ENCODE data around the gene AEBP2.
"Not testable (repeated sequence)": the region's sequence is repeated elsewhere in the genome, so short reads cannot be mapped to it uniquely, and the experiment has no call there.

AEBP2 gene, protein sequence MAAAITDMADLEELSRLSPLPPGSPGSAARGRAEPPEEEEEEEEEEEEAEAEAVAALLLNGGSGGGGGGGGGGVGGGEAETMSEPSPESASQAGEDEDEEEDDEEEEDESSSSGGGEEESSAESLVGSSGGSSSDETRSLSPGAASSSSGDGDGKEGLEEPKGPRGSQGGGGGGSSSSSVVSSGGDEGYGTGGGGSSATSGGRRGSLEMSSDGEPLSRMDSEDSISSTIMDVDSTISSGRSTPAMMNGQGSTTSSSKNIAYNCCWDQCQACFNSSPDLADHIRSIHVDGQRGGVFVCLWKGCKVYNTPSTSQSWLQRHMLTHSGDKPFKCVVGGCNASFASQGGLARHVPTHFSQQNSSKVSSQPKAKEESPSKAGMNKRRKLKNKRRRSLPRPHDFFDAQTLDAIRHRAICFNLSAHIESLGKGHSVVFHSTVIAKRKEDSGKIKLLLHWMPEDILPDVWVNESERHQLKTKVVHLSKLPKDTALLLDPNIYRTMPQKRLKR

DNA sequence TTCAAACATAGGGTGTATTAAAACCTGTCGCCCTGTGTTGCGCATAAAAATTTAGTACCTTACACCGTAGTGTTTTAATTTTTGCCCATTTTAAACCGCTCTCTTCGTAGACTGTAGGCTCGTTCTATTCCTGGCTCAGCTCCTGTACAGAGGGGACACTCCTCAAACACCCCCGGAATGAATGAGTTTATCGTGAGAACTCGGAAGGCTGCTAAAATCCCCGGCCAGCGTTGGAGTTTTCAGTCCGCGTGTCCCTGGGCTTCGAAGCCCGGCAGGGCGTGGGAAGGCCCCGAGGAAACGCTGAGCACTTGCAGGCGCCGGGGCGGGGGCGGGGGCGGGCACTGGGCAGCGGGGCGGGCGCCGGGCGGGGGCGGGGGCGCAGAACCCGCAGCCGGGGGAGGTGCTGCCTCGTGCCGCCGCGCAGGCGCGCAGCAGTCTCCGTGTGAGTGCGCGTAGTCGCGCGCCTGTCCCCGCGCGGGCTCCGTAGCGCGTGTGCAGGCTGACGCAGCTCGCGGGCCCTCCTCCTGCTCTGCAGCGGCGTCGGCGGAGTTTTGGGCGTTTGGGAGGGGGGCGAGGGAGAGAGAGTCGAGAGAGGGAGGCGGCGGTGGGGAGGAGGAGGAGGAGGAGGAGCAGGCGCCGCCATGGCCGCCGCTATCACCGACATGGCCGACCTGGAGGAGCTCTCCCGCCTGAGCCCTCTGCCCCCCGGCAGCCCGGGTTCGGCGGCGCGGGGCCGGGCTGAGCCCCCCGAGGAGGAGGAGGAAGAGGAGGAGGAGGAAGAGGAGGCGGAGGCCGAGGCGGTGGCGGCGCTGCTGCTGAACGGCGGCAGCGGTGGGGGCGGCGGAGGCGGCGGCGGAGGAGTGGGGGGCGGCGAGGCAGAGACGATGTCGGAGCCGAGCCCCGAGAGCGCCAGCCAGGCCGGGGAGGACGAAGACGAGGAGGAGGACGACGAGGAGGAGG, at the start of gene AEBP2:
TSS of gene AEBP2 (plus strand) at position 434 of the 960 bp plus-strand sequence. CDS start at position 642, 208 bp downstream.
- peak; percentile 90 to 91 for DNase-seq (ENCODE audit: low read depth in 2 of 2)

DNA sequence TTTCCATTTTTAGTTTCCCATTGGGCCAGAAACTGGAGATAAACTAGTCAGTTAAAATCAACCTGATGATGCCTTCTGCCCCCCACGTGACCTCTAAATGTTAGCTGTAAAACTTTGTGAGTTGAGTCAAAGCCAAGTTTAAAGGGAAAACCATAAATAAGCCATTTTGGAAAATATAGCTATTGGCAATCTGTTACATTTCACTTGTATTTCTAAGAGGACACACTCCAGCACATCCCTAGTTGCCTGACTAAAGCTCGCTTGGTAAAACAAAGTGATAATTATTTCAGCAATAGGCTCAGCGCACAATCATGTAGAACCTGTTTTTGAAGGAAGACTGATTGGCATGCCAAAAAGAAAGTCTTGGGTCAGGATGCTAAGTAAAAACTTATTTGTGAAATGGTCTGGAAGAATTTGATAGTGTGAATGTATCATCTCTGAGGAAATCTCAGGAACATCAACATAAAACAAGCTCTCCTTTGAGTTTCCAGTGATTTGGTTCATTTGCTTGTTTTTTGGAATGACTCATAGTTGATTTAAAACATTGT, 49.2 kb upstream of the AEBP2 start:
- no peak for DNase-seq (ENCODE audit: low read depth in 2 of 2)

DNA sequence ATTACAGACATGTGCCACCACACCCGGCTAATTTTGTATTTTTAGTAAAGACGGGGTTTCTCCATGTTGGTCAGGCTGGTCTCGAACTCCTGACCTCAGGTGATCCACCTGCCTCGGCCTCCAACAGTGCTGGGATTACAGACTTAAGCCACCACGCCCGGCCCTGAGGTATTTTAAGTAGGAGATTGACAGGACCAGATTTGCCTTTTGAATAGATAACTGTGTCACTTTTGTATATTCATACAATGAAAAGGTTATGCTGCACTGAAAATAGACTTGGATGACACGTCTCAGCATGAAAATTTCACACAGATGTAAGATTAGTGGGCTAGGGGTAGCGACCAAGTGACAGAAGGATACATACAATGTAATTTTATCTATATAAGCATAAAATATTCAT, 46.6 kb upstream of the AEBP2 start:
- DNase-seq (ENCODE audit: low read depth in 2 of 2): not testable (repeated sequence)

DNA sequence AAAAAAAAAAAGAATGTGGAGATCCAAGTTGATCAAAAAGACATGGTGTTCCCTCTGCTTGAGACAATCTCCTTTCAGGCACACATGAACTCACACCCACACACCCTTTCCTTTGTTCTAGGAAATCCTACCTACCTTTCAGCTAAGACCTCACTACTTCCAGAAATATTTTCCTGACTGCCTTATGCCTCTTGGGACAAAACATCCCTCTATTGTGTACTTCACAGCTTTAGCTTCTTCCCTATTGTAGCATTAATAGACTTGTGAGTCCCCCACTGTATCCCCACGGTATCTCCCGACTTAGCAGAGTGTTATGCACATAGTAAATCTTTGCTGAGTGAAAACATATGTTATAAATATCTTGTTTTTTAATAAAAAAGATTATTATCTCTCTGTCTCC, 44.9 kb upstream of the AEBP2 start:
- no peak for DNase-seq (ENCODE audit: low read depth in 2 of 2)

DNA sequence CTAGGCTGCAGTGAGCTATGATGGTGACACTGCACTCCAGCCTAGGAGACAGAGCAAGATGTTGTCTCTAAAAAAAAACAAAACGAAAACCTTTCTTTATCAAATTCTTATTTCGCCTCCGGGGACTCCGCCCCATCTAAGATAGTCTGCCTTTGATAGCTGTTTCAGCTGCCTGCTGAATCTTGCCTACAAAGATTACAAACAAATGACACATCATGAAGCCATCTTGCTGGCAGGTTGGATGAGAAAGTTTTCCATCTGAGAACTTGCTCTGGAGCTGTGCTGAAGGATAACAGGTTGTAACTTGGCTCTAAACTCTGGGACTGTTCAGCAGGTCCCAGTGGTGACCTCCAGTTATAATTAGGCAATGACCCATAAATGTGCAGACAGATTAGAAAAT, 41.8 kb upstream of the AEBP2 start:
- no peak for DNase-seq (ENCODE audit: low read depth in 2 of 2)

DNA sequence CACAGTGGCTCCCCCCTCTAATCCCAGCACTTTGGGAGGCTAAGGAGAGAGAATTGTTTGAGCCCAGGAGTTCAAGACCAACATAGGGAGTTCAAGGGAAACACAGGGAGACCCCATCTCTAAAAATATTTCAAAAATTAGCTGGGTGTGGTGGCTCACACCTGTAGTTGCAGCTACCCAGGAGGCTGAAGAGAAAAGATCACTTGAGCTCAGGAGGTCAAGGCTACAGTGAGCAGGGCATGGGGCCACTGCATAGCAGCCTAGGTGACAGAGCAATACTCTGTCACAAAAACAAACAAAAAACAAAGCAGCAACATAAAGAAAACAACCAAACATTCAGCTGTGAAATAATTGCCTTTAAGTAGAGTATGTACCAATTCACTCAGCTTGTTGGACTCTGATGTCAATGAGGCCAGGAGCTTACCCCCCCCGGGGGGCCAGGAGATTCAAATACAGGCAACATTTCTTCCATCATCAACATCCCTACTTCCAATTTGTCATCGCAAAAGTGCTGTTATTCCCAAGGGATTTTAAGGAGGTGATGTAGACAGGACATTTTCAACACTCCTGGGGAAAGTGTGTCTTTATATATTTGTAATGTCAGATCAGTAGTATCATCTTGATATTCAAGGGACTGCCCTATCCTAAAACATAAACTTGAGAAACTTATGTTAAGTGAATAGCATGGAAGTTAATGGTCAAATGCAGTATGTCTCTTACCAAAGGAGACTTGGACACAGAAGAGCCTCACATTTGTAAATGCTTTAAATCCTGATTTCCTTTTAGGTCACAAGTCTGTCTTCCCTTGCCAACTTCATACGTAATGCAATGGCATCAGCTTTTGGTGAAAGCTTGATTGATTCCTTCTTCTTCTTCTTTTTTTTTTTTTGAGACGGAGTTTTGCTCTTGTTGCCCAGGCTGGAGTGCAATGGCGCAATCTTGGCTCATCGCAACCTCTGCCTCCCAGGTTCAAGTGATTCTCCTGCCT, 40.6 kb upstream of the AEBP2 start:
- no peak for DNase-seq (ENCODE audit: low read depth in 2 of 2)

DNA sequence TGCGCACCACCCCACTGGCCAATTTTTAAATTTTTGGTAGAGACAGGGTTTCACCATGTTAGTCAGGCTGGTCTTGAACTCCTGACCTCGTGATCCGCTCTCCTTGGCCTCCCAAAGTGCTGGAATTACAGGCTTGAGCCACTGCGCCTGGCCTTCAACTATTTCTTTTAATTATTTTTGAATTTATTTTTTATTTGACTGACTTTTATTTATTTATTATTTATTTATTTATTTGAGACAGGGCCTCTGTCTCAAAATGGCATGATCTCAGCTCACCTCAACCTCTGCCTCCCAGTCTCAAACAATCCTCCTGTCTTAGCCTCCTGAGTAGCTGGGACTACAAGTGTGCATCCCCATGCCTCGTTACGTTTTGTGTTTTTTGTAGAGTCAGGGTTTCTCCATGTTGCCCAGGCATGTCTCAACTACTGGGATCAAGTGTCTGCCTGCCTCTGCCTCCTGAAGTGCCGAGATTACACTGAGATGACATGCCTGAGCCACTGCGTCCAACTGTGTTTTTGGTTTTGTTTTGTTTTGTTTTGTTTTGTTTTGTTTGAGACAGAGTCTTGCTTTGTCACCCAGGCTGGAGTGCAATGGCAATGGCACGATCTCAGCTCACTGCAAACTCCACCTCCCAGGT, 38.5 kb upstream of the AEBP2 start:
- not testable (repeated sequence) for DNase-seq (ENCODE audit: low read depth in 2 of 2)

DNA sequence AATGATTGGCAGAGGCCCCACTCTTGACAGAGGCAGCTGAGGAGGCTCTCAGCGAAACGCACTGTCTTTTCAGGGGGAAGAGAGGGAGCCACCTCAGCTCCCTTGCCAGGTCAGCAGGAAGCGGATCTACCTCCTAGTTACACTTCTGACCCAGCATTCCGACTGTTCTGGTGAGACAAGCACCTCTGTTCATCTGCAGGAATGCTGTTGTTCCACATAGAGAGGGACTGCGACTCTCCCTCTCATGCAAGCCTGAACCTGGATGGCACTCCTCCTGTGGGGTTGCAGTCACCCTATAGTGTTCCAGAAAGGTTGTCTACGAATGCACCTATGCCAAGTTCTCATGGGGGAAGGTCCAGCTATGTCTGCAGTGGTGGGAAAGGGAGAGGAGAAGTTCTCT, 37.1 kb upstream of the AEBP2 start:
- DNase-seq (ENCODE audit: low read depth in 2 of 2): no peak

DNA sequence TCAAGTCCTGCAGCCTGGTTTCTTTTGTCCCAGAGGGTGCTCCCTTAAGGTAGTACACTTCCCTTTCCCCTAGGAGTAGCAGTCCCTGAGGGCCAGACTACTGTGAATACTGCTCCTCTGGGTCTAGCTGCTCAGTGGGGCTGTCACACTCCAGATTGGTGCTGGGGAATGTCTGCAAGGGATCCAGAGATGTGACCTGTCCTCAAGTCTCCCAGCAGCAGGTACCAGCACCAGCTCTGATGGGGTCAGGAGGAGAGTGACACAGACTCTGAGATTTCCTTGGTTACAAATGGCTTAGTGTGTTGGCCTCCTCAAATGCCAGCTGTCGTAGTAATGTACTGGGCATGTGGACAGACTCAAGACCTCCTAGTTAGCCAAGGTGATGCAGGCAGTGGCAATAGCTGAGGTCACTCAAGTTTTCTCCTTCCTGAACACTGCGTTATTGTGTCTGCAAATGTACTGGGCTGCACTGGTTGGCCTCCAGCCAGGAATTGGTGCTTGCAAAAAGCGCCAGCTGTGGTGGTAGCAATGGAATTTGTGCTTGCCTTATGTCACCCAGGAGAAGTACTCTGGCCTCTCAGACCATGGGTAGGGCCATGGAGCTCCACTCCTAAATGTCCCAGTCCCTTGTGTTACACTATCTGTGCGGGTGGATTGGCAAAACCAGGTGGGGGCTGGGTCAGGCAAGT, 36.4 kb upstream of the AEBP2 start:
- no peak for DNase-seq (ENCODE audit: low read depth in 2 of 2)

DNA sequence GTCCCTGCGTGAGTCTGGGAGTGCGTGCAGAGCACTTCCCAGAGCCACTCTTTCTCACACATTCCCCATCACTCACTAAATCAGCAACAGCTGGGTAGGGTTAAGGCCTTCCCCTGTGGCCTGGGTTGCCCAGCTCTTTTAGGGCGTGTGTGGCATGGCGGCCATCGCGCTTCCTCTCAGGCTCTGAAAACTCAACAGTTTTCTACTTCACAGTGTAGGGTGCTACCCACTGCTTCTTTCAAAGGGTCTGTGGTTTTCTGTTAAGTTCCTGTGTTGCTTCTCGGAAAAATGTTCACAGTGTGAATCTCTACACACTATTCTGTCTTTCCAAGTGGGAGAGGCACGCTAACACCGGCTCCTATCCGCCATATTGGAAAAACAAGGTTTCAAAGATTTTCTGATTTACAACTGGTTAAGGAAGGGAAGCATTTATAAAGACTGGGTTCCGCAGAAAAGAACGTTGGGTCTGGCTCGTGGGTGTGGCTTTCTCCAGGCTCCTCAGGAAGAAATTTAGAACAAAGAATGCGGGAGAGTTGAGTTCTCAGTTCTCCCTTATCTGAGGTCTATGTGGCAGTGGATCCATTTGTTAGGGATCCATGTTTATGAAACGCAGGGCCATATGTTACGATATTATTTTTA, 34.9 kb upstream of the AEBP2 start:
- DNase-seq (ENCODE audit: low read depth in 2 of 2): no peak

DNA sequence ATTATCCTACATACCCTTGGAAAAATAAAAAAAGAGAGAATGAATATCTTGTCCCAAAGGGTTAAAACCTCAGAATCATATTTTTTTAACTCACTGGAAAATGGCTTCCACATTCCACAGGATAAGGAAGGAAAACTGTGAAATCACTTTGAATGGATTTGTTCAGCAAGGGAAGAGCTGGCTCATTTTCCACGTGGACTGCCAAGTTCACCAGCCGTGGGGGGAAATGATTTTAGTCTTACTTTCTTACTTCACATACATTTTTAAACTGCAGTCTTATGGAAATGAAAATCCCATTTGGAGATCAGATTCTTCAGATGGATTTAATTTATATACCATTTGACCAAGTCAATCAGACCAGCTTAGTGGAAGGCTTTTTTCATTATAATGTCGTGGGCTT, 29.9 kb upstream of the AEBP2 start:
- DNase-seq (ENCODE audit: low read depth in 2 of 2): no peak

DNA sequence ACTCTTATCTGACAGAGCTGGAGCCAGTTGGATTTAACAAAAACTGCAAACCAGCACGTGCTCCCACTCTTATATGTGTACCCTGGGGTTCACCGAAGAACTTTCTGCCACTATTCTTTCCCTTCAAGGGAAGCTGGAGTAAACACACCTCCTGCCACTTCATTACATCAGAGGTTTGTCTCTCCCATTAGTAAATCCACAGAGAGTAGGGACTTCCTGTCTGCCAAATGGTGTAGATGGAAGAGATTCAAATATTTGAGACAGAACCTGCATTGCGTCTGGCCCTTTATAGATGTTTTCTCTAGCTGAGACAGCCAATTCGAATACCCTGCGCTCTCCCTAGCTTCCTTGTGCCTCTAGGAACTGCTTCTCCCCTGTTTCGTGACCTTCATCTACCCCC, 29.1 kb upstream of the AEBP2 start:
- DNase-seq (ENCODE audit: low read depth in 2 of 2): no peak

DNA sequence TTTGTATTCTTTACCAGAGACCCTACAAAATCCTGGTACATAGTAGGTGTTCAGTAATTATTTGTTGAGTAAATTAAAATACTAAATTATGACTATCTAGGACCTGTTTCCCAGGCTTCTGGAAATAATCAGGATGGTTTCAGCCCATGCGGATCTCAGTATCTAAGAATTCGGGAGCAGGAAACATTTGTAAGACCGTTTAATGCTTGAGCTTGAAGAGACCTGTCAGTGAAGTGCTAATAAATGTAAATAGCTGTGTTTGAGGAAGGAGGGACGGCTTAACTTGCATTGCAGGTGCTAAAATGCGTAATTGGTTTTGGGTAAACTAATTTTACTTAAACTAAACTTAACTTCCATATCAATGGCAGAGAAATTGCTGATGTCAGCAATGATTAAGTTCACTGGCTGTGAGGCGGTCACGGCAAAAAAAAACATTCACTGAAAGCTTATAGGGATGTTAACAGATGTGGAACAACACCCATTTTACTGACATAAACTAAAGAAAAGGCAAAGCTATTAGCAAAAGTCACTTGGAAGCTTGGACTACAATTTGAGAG, 28.6 kb upstream of the AEBP2 start:
- DNase-seq (ENCODE audit: low read depth in 2 of 2): no peak

DNA sequence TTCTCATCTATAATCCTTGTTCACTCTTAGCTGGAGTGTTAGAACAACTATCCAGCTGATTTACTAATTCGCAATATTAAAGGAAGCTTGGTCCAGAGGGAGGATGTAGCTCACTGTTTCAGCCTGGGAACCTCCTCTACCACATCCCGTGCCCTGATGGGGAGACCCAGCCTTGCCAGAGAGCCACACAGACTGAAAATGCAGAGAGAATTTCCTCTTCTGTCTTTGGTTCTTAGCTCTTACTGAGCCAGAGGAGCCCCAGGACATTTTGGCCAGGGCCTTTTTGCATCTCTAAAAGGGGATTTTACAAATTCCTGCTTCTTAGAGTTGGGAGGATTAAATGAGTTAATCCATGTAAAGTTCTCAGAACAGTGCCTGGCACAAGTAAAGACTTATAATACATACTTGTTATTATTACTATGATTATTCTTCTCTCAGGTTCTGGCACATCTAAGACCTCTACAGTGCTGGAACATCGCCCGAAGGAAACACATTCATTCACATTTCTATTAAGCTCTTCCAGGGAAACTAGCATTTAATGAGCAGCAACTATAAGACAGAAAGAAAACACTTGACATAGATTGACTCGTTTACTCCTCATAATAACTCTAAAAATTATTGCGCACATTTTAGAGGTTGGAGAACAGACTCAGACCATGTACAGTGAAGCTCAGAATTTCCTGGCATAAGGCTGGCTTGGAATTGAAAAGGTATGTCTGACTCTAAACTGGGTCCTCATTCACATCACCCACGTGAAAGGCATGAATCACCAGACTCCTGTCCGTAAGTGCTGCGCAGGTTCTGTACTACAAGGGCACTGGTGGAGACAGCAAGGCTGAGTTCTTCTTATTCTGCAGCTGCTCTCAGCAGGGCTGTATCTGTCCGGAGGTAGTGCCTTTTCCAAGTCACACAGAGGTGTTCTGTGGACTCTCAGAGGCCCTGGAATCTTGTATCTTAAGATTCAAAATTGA, 27.8 kb upstream of the AEBP2 start:
- DNase-seq (ENCODE audit: low read depth in 2 of 2): no peak

DNA sequence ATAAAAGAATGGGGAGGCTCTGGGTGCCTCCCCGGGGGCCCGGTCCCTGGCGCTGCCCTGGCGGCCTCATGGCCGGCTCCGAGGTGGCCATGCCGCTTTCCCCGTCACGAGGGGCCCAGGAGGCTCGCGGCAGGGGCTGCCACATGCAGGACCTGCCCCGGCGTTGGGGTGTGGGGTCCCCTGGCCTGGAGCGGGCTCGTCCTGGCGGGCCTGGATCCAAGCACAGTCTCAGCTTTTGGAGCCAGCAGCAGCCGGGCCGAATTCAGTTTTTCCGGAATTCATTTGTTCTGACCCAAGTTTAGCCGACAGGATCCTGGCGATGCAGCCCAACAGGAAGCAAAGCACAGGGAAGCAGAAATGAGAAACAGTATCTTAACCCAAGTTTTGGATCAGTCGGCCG, 26.4 kb upstream of the AEBP2 start:
- no peak for DNase-seq (ENCODE audit: low read depth in 2 of 2)

DNA sequence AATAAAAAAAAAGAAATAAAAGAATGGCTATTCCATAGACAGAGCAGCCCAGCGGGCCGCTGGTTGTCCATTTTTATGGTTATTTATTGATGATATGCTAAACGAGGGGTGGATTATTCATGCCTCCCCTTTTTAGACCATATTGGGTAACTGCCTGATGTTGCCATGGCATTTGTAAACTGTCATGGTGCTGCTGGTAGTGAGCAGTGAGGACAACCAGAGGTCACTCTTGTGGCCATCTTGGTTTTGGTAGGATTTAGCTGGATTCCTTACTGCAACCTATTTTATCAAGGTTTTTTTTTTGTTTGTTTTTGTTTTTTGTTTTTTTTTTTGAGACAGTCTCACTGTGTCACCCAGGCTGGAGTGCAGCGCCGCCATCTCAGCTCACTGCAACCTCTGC, 25.7 kb upstream of the AEBP2 start:
- DNase-seq (ENCODE audit: low read depth in 2 of 2): not testable (repeated sequence)

DNA sequence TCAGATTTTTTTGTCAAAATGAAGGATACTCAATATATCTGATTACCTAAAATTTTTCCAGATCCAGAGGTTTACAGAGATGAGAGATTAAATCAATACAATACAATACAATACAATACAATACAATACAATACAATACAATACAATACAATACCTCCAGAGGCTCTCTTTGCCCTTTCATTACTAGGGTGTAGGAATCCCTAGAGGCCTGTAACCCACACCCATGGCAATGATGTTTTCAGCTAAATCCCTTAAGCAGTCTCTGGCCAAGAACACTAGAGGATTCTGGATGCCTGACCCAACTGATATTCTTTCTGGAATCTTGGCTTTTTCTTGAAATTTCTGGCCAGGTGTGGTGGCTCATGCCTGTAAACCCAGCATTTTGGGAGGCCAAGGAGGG, 23.7 kb upstream of the AEBP2 start:
- no peak for DNase-seq (ENCODE audit: low read depth in 2 of 2)

DNA sequence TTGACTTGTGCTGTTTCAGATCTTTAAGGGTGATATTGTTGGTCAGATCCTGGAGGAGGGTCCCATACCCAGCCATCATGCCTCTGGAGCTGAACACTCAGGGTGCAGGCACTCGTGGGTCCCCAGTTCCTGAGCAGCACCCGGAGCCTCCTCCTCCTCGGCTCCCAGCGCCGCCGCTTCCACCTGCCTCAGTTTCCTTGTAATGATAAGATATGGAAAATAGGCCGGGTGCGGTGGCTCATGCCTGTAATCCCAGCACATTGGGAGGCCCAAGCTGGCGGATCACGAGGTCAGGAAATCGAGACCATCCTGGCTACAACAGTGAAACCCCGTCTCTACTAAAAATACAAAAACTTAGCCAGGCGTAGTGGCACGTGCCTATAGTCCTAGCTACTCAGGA, 20.2 kb upstream of the AEBP2 start:
- DNase-seq (ENCODE audit: low read depth in 2 of 2): no peak
